Pulmonary artery endothelial cell (primary cell): Measurements from ENCODE around the gene TUSC2. TPM values are rescaled to one million over a fixed set of nuclear protein-coding genes. Genes with fewer than 3 reads are reported as not detected.
A peak's percentile ranks its signal among the peaks of the same experiment; 100 is the strongest.

Experiments
- DNase-seq: peaks from one replicate; pipeline ENCODE4 v3.0.0-alpha.2; 2011; ENCODE audit warnings: low read depth, low spot score
- total RNA-seq: library from RNA; depleted of rRNA; stranded (reverse); fragments of >200 nt; gene quantifications from 2 replicates; pipeline ENCODE4 v1.2.3, GENCODE V29; 2014

TUSC2 gene
- total RNA-seq, 1 donor from 2014 or later = 36.5 TPM

GRCh38 chr3:50336452-50337174 is 8.6 kb upstream of the TUSC2 start:
- no peak for DNase-seq

- DNase-seq = no peak
Measured at GRCh38 chr3:50334339-50335075, 6.5 kb upstream of the TUSC2 start.

DNA sequence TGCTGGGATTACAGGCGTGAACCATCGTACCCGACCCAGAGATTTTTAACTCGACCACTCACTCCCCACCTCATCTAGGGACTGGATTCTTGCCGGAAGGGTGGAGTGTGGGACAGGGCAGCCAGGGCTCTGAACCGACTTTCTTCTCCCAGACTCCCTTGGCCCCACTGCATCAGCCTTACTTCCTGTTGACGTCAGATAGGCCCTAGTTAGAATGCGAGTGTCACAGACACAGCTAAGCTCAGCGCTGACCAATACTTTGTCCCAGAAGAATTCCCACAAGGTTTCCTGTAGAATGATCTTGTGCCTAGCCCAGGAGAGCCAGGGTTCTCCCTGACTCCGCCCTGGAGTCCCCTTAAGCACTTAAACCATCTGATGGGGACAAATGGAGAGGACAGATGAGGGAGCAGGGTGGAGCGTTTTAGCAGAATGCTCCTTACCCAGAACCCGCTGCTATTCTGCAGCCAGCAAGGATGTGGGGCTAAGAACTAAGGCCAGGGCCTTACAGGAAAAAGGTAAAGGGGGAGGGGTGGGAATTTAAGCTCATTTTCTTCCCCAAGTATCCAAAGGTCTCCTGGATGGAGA is 5.8 kb upstream of the TUSC2 start:
- peak; percentile 68 for DNase-seq

- DNase-seq = no peak
Measured at GRCh38 chr3:50331364-50331907, 3.4 kb upstream of the TUSC2 start.

DNA sequence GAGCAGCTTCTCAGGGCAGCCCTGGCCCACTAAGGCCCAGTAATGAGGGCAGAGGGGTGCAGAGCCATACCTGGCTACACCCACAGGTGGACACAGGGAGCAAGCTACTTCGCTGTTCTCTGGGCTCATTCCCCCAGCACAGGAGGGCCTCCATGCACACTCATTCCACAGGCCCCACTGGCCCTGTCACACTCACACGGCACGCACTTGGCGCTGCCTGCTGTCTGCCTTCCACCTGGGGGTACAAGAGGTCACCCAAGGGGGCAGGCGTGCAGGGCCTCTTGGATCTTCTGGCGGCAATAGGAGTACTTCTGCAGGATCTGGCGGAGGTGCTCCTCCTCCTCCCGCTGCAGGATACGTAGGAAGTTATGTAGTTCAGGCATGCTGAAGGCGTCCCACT is 2.3 kb upstream of the TUSC2 start:
- DNase-seq = no peak

GRCh38 chr3:50327129-50327528 is 894 bp downstream of the TUSC2 start:
- no peak for DNase-seq

DNA sequence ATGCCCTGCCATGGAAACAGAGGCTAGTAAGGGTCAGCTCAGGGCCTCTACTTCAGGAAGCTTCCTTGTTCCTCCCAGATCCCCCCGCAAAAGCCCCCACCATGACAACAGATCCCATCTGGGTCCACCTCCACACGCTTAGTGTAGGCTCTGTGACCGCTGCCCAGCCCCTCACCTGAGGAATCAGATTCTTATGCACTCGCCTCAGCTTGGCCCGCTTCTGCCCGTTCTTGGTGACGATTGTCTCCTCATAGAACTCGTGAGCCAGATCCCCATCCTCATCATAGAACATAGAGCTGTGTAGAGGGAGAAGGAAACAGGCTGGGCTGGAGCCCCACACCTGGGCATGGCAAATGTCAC is 1.9 kb downstream of the TUSC2 start:
- no peak for DNase-seq

DNA sequence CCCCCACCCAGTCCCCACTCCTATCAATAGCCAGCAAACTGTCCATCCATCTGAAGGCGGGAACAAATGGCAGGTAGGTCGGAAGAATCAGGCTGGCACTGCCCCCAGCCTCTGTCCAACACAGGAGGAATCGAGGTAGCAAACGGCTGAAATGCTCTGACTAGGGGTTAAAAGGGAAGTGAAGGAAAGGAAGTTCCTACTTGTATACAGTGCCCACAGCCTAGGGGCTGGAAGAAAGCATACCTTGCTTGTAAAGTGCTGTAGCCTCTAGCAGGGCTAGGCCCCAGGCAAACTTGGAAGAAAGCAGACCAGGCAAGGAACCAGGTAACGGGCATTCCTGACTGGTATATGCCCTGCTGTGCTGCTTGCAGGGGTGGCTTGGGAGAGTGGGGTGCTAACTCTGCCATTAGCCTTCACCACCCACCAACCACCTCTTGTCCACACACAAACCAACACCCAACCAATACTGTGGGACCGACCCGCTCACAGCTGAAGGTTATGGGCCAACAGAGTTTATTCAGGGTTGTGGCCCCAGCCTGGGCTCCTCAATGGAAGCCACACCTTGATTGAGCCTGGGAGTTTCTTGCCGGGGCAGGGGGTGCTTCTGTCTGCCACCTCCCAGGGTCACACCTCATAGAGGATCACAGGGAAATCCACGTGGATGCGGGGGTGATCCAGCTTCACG is 2.4 kb downstream of the TUSC2 start:
- no peak for DNase-seq

GRCh38 chr3:50325113-50325480 is 2.9 kb downstream of the TUSC2 start:
- DNase-seq = no peak

DNA sequence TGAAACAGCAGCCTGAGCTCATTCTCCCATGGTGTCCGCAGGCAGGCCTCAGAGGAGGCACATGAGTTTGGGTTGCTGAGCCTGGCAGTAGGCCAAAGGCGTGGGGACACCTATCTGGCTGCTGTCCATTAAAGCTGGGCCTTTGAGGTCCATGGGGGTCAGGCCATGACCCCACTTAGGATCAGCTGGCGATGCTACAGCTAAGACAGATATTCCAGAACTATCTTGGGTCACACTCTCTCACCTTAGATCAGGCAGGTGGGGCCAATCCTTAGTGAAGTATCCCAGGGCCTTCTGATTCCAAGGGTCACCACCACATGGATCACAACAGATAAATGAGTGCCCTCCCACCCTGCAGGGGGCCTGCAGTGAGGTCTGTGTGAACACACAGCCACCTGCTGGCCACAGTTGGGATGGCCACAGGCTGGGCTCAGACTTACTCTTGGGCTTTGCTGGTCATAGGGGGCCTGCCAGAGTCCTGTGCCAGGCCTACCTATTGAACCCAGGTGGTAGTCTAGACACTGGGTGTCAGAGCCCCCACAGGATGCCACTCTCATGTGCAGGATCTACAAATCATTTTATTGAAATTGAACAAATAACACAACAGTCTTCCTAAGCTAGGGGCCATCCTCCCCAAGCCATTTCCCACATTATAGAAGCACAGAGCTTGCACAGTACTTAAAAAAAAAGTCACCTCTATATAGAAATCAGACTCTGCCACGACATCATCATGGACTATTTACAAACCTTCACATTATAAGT is 3.5 kb downstream of the TUSC2 start:
- DNase-seq = peak; percentile 52

DNA sequence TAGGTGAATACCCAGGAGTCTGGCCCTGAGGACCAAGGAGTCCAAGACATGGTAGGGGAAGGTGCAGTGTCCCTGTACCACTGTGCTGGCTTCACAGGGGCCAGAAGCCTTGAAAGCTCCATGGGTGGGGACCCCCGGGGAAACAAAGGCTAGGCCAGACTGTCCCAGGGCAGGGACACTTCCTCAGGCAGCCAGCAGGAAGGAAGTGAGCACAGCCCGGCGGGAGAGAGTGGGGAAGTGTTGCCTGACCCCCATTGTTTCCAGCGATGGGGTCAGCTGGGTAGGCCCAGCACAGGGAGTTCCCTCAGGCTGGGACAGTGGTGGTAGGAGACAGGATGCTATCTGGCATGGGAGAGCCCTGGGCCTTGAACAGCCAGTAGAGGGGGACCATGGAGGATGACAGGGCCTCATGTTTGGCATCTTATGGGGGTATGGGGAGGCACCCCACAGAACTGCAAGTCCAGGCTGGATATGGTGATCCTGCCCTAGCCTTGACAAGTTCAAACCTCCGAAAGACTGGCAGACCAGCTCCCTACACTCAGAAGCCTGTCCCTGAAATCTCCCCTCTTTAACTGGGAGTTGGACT is 4.3 kb downstream of the TUSC2 start:
- DNase-seq = peak; percentile 73

GRCh38 chr3:50323092-50323600 is 4.9 kb downstream of the TUSC2 start:
- DNase-seq = peak; percentile 59

- DNase-seq = peak; percentile 48
Measured at GRCh38 chr3:50322386-50323091, 5.5 kb downstream of the TUSC2 start, which contains the start of gene HYAL2. TSS of gene HYAL2 (minus strand) at chr3:50322745. CDS start at chr3:50320489, 2,256 bp downstream.

- DNase-seq = no peak
Measured at GRCh38 chr3:50322115-50322385, 6.0 kb downstream of the TUSC2 start.

DNA sequence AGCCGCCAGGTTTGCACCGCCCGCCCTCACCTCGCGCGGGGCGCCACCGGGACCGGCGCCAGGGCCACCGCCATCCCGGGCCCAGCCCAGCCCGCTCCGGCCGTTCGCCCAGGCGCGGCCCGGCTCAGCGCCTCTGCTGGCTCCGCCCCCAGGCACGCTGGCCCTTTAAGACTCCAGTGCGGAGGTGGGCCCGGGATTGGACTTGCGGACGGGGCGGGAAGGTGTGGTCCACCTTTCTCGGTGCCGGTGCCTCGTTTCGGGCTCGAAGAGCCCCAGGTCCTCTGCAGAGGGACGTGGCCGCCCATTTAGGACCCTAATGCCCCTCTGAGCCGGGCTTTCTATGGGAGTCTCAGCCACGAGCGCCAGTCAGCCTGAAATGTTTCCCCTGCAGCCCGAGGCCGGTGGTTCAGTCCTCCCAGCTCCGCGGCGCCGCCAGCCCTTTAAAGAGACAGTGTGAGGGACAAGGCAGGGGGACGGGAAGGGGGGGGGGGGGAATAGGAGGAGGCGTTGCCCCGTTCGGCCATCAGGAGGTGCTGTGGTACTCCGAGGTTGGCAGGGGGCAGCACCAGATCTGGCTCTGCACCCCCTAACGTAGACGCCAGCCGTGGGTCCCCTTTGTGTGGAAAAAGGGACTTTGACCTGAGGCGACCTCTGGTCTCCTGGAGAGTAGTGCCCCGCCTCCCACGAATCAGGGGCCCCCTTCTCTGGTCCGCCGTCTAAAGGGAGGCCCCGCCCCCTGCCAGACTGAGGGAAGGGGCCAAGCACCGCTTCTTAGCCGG is 6.5 kb downstream of the TUSC2 start:
- peak; percentile 60 for DNase-seq

DNA sequence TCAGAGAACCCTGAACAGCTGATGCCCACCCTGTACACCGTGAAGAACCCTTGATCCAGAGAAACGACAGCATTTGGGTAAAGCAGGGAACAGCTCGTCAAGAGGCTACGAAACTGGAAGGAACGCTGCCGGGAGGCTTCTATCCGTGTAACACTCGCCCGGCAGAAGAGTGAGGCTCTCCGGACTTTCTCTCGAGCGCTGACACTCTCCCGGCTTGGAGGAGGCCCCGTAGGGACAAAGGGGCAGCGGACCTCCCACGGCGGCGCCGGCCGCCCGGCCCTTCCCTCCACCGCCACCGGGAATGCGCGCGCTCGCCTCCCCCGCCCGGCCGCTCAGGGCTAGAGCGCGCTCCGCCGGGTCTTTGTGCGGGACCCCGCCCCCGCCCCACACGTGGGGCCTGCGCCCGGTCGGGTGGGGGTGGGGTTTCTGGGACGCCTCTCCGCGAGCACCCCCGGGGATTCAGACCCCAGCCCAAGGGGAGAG is 7.1 kb downstream of the TUSC2 start:
- no peak for DNase-seq

- DNase-seq = no peak
Measured at GRCh38 chr3:50319894-50320625, 8.0 kb downstream of the TUSC2 start.

DNA sequence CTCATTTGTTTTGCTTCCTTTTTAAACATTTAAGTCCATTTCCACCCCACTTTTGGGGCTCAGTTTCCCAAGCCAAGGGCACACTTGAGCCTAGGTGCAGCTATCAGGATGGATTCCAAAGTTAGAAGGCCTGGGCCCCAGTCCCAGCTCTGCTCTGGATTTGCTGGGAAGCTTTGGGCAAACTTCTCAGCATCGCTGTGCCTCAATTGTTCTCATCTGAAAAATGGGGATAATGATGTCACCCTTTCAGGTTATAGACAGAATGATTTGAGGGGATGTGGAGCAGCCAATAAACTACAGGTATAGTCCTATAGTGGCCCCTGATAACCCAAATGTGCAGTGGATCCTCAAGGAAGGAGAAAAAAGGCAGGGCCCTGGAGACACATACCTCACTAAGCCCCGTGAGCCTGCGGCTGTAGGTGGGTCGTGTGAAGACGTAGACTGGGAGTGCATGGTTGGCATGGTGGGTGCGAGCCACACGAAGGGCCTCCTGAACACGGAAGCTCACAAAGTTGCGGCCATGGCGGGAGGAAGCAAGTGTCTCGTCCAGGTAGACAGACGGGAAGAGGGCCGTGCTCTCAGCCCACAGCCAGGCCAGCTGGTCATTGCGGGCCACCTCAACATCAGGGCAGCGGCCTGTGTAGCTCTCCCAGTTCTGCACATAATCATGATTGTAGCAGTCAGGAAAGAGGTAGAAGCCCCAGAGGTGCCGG is 8.7 kb downstream of the TUSC2 start:
- DNase-seq = no peak
